Measurements from ENCODE around the gene DNAJC17.

- TF ChIP-seq, protein P1, sequence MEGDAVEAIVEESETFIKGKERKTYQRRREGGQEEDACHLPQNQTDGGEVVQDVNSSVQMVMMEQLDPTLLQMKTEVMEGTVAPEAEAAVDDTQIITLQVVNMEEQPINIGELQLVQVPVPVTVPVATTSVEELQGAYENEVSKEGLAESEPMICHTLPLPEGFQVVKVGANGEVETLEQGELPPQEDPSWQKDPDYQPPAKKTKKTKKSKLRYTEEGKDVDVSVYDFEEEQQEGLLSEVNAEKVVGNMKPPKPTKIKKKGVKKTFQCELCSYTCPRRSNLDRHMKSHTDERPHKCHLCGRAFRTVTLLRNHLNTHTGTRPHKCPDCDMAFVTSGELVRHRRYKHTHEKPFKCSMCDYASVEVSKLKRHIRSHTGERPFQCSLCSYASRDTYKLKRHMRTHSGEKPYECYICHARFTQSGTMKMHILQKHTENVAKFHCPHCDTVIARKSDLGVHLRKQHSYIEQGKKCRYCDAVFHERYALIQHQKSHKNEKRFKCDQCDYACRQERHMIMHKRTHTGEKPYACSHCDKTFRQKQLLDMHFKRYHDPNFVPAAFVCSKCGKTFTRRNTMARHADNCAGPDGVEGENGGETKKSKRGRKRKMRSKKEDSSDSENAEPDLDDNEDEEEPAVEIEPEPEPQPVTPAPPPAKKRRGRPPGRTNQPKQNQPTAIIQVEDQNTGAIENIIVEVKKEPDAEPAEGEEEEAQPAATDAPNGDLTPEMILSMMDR (IDR thresholded peaks at IDR 0.05): no peak
- no peak for TF ChIP-seq POLR2A (IDR thresholded peaks at IDR 0.05)
Observed at GRCh38 chr15:40828447-40829036, 21.3 kb upstream of the DNAJC17 start, which contains the start of gene PPP1R14D.
